IPS DF 19.7 (cell line): ENCODE data around the gene ZBTB11.
"Not testable (repeated sequence)": the region's sequence is repeated elsewhere in the genome, so short reads cannot be mapped to it uniquely, and the experiment has no call there.

Experiments used
- DNase-seq: peaks from one replicate; pipeline ENCODE4 v3.0.0-alpha.2; 2013; ENCODE audit warnings: low read depth, low spot score

Gene ZBTB11

DNA sequence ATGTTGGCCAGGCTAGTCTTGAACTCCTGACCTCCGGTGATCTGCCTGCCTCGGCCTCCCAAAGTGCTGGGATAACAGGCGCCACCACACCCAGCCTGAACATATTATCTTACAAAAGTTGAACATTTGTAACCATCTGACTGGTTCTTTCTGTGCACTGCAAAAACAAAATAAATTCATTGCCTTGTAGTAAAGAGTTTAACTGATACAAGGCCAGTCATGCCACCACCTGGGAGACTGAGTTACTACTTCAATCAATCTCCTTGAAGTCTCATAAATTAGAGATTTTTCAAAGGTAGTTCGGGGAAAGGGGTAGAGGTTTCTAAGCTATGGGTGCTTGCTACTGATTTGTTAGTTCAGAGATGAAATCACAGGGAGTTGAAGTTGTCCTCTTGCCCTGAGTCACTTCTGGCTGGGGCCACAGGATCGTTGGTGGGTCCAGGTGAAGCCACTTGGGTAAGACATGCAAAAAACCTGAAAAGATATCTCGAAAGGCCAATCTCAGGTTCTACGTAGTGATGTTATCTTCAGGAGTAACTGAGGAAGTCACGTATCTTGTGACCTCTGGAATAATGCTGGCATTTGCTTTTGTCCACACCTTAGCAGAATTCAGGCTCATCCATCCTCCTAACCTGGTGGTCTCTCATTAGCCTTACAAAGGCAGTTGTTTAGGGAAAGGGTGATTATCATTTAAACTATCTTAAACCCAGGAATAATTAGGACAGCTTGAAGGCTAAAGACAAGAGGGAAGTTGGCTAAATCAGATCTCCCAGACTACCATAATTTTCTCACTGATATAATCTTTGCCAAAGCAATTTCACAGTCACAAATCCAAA lies 33.7 kb downstream of the ZBTB11 start:
- DNase-seq: no peak

DNA sequence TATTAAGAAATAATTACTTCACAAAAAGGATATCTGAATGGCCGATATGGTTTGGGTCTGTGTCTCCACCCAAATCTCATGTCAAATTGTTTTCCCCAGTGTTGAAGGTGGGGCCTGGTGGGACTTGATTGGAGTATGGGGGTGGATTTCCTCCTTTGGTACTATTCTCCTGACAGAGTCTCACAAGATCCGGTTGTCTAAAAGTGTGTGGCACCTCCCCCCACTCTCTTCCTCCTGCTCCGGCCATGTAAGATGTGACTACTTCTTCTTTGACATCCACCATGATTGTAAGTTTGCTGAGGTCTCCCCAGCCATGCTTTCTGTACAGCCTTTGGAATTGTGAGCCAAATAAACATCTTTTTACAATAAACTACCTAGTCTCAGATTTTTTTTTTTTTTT lies 34.5 kb downstream of the ZBTB11 start:
- no peak for DNase-seq

DNA sequence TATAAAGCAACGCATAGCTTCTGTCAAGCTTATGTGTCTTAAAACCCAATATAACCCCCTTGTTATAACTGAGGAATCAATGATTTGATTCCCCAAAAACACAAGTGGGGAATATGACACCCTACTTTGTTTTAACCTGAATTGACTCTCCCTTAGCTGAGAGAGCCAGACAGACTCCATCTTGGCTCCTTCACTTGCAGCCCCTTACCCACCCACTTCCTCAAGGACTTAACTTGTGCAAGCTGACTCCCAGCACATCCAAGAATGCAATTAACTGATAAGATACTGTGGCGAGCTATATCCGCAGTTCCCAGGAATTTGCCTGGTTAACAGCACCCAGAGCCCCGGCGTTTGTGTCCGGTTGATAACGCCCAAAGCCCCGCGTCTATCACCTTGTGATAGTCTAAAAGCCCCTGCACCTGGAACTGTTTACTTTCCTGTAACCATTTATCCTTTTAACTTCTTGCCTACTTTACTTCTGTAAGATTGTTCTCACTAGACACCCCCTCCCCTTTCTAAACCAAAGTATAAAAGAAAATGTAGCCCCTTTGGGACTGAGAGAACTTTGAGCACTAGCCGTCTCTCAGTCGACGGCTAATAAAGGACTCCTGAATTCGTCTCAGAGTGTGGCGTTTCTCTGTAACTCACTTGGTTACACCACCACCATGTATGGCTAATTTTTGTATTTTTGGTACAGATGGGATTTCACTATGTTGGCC lies 35.4 kb downstream of the ZBTB11 start:
- DNase-seq: not testable (repeated sequence)

DNA sequence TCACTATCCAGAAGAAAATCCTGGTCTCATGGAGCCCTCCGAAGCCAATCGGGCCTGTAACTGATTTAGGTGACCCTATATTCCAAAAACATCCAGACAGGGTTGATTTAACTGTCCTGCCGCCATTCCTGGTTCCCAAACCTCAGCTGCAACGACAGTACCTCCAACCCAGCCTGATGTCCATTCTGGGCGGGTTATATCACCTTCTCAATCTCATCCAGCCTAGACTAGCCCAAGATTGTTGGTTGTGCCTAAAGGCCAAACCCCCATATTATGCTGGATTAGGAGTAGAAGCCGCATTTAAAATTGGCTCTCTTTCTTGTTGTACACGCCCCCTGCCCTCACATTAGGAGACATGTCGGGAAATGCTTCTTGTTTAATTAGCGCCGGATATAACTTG lies 36.7 kb downstream of the ZBTB11 start:
- no peak for DNase-seq

DNA sequence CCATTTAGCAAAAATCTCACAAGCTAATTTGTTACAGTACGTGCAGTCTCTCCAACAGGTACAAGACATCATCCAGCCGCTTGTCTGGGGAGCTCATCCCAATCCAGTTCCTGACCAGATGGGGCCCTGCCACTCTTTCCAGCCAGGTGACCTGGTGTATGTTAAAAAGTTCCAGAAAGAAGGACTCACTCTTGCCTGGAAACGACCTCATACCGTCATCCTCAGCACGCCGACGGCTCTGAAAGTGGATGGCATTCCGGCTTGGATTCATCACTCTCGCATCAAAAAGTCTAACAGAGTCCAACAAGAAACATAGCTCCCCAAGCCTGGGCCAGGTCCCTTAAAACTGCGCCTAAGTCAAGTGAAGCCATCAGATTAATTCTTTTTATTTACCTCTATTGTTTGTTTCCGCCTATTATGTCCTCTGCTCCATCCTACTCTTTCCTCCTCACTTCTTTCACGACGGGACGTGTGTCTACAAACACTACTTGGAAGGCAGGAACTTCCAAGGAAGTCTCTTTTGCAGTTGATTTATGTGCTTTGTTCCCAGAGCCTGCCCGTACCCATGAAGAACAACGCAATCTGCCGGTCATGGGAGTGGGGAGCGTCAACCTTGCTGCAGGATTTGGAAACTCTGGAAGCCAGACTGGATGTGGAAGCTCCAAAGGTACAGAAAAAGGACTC lies 37.5 kb downstream of the ZBTB11 start:
- no peak for DNase-seq

DNA sequence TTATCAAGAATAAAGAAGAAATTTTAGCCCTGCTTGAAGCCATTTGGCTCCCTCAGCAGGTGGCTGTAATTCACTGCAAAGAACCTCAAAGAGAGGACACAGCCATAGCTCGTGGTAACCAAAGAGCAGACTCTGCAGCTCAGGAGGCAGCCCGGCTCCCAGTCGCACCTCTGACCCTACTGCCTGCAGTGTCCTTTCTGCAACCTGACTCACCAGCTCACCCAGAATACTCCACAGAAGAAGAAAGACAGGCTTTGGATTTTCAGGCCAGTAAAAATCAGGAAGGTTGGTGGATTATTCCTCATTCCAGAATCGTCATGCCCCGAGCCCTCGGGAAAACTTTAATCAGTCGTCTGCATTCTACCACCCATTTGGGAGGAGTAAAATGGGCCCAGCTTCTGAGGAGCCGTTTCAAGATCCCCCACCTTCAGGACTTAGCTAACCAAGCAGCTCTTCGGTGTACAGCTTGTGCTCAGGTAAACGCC lies 38.6 kb downstream of the ZBTB11 start:
- DNase-seq: peak; percentile 9

DNA sequence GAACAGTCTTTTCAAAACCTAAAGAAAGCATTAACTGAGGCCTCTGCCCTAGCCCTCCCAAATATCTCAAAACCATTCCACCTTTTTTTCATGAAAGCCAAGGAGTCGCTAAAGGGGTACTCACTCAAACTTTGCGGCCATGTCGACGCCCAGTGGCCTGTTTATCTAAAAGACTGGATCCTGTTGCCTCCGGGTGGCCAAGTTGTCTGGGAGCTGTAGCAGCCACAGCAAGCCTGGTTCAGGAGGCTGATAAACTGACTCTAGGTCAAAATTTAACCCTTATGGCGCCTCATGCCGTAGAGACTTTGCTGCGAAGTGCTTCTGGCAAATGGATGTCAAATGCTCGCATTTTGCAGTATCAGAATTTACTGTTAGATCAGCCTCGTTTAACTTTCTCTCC lies 39.5 kb downstream of the ZBTB11 start:
- no peak for DNase-seq

DNA sequence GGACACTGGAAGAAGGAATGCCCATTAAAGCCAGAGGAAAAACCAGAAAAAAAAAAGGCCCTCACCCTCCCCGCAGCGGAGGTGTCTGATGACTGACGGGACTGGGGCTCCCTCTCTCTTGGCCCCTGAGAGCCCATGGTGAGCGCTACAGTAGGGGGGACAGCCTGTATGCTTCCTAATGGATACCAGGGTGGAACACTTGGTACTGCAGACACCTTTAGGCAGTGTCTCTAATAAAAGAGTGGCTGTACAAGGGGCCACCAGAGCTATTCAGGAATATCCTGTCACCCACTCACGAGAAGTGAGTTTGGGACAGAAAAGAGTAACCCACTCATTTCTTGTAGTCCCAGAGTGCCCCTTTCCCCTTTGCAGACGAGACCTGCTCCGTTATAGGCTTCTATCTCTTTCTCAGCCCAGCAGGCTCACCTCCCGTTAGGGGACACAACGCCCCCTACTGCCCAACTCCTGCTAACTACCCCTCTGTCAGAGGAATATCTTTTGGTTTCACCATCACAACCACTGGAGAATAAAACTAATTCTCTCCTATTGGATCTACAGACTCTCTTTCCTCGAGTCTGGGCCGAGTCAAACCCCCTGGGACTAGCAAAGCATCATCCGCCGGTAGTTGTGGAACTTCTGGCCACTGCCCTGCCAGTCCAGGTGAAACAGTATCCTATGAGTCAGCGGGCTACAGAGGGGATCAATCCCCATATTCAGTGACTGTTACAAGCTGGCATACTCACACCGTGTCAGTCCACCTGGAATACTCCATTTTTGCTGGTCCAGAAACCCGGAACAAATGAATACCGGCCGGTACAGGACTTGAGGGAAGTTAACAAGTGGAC lies 40.8 kb downstream of the ZBTB11 start:
- DNase-seq: no peak

DNA sequence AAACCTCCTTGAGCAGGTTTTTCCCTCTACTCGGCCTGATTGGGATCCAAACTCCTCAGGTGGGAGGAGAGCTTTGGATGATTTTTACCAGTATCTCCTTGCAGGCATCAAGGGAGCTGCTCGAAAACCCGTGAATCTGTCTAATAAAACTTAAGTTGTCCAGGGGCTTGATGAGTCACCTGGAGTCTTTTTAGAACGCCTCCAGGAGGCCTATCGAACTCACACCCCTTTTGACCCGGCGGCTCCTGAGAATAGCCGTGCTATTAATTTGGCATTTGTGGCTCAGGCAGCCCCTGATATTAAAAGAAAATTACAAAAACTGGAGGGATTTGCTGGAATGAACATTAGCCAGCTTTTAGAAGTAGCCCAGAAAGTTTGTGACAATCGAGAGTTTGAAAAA lies 41.6 kb downstream of the ZBTB11 start:
- no peak for DNase-seq

DNA sequence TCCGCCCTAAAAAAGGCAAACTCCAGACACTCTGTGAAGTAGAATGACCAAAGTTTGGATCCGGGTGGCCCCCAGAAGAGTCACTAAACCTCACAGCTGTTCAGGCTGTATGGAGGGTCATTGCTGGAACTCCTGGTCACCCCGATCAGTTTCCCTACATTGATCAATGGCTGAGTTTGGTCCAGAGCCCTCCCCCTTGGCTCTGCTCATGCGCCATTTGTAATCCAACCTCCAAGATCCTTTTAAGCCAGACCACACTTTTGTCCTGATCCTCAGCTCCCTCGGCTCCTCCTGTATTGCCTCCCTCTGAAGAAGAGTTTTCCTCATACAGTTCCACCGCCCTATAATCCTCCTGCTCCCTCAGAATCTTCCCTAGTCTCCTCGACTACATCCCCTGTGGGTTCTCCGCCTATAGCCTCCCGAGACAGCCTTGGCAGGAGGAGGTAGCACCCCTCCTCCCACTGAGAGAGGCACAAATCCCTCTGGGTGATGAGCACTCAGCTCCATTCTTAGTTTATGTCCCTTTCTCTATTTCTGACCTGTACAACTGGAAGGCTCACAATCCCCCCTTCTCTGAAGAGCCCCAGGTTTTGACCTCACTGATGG lies 42.2 kb downstream of the ZBTB11 start:
- no peak for DNase-seq

DNA sequence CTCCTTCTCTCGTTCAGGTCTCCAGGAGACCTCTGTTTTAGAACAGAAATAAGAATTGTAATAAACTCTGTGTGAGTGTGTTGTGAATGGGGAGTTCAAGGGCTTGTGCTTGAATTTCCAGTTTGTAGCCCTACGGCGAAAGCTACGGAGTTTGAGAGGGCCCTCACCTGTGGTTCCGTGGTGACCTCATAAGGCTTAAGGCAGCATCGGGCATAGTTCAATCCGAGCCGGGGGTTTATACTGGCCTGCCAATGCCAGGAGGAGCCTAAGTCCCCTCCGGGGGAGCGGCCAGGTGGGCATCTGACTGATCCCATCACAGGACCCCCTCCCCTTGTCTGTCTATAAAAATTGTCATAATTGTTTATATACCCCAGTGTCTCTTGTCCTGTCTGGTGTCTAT lies 43.7 kb downstream of the ZBTB11 start:
- DNase-seq: no peak

DNA sequence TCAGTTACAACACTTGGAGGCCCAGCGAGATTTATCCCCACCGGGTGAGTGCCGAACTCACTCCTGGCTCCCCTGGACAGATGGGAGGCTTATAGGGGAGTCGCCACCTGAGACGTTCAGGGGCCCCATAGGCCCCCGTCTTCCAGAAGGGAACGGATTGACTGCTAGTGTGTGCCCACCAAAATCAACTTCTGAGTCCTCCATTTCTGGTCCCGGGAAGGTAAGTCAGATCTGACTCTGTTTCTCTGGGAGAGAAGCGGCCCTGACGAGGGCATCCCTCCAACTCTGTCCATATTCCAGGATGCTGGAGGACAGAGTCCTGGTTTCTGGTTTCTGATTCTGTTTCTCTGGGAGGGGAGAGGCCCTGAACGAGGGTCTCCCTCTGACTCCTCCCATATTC lies 44.3 kb downstream of the ZBTB11 start:
- no peak for DNase-seq

DNA sequence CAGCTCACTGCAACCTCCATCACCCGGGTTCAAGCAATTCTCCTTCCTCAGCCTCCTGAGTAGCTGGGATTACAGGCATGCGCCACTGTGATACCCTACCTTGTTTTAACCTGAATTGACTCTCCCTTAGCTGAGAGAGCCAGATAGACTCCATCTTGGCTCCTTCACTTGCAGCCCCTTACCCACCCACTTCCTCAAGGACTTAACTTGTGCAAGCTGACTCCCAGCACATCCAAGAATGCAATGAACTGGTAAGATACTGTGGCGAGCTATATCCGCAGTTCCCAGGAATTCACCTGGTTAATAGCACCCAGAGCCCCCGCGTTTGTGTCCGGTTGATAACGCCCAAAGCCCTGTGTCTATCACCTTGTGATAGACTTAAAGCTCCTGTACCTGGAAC lies 45.0 kb downstream of the ZBTB11 start:
- DNase-seq: not testable (repeated sequence)

DNA sequence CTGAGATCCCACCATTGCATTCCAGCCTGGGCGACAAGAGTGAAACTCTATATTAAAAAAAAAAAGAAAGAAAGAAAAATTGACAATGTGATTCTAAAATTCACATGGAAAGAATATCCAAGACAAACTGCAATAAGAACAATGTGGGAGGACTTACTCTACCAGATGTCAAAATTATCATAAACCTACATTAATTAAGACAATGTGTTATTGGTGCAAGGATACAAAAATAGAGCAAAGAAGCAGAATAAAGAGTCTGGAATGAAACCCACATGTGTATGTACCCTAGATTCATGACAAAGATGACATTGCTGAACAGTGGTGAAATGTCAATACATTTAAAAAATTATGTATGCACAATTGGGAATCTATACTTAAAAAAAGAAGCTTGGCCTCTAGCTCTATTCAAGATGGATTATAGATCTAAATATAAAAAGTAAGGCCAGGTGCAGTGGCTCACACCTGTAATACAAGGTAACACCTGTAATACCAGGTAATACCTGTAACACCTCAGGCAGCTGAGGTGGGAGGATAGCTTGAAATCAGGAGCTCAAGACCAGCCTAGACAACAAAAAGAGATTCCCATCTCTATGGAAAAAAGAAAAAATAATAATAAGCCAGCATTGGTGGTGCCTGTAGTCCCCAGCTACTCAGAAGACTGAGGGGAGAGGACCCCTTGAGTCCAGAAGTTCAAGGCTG lies 45.7 kb downstream of the ZBTB11 start:
- DNase-seq: no peak

DNA sequence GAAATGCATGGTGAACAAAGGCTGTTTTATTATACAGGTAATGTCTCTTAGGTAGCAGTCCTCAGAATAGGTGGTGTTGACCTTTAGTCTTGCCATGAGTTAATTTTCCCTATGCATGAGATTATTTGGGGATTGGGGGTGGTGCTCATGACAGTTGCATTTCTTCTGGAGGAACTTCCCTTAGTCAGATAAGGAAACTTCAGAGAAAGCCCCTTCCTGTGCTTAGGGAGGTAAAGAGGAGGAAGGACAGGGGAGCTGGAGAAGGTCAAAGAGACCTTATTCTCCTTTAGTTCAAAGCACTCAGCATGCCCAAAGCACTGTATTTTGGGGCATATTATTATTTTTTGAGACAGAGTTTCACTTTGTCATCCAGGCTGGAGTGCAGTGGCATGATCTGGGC lies 47.7 kb downstream of the ZBTB11 start:
- no peak for DNase-seq

DNA sequence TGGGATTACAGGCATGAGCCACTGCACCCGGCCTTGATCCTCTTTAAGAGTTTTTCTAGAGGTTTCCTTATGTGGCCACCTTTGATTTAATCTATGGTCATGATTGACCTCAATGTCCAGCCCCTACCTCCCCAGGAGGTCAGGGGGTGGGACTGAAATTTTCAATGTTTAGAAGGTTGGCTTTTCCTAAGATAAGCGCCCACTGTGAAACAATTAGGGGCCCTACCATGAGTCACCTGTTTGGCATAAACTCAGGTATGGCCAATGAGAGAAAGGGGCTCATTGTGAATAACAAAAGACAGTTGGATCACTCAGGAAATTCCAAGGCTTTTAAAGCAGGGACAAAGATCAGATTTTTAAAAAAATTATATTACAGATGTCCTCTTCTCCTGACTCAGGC lies 51.1 kb downstream of the ZBTB11 start:
- no peak for DNase-seq

DNA sequence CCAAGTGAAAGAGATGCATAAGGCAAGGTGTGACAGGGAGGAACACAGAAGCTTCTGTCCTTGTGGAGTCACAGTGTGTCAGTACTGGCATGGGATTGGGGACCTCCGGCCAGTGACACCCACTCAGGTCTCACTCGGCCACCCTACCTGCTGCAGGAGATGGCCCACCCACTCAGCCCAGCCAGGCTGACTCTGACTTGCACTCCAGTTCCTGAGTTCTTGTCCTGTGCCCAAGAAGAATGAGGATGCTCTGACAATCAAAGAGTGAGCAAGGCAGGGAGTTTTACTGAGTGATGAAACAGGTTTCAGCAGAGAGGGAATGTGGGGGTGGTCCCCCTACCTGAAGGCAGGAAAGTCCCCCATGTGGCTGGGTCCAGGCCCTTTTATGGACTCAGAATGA lies 52.1 kb downstream of the ZBTB11 start:
- DNase-seq: no peak

DNA sequence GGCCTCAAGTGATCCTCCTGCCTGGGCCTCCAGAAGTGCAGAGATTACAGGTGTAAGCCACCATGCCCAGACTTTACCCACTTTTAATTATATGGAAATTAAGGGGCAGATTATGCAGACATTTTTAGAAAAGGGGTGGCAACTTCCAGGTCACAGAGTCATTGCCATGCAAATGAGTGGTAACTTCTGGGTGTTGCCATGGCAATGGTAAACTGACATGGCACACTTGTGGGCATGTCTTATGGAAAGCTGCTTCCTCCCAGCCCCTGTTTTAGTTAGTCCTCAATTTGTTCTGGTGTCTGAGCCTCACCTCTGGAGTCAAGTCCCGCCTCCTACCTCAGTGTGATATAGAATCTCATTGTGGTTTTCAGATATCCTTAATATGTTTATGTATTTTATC lies 53.3 kb downstream of the ZBTB11 start:
- DNase-seq: no peak

DNA sequence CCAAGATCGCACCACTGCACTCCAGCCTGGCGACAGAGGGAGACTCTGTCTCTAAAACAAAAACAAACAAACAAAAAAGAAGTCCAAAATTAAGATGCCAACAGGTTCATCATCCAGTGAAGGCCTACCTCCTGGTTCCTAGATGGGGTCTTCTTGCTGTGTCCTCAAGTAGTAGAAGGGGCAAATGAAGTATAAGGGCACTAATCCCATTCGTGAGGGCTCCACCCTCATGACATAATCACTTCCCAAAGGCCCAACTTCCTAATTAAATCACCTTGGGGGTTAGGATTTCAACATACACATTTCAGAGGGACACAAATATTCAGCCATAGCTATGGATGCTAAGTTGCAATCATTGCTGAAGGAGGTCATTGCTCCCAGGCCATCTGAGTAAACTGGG lies 57.2 kb downstream of the ZBTB11 start:
- no peak for DNase-seq

DNA sequence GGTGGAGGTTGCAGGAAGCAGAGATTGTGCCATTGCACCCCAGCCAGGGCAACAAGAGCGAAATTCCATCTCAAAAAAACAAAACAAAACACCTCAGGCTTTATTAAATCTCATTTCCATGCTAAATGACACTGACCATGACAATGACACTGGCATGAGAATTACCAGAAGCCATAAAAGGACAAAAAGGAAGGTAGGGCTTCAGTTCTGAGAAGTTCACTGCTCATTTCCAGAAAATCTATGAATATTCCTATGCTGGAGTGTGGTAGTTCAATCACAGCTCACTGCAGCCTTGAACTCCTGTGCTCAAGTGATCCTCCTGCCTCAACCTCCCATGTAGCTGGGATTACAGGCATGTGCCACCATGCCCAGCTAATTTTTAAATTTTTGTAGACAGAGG lies 58.2 kb downstream of the ZBTB11 start:
- no peak for DNase-seq

DNA sequence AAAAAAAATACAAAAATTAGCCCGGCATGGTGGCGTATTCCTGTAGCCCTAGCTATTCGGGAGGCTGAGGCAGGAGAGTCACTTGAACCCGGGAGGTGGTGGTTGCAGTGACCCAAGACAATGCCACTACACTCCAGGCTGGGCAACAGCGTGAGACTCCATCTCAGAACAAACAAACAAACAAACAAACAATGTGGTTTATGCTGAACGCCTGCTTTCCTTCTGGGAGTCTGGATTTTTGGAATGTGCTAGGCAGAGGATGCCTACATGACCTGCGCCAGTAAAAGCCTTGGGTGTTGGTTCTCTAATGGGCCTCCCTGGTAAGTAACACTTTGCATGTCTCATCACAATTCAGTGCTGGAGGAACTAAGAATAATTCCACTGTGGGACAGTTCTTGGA lies 59.5 kb downstream of the ZBTB11 start:
- no peak for DNase-seq
